H9 (cell line): ENCODE measurements around the gene LILRA6. TPM values are rescaled to one million over a fixed set of nuclear protein-coding genes. Genes with fewer than 3 reads are reported as not detected.
"Not testable (repeated sequence)": the region's sequence is repeated elsewhere in the genome, so short reads cannot be mapped to it uniquely, and the experiment has no call there.

Experiments used
- DNase-seq: peaks from one replicate; pipeline ENCODE4 v3.0.0-alpha.2; 2017
- H2AFZ ChIP-seq: one replicate; pipeline ENCODE4 v1.6.1; 2013; ENCODE audit warnings: mild to moderate bottlenecking, low read length, control low read depth, moderate library complexity
- H2AK5ac ChIP-seq: 2 replicates; pipeline ENCODE4 v1.6.1; 2013; ENCODE audit warnings: low read length, control low read depth, mixed read lengths; ENCODE audit not compliant: insufficient read length
- H2BK120ac ChIP-seq: one replicate; pipeline ENCODE4 v1.6.1; 2013; ENCODE audit warnings: low read depth, mild to moderate bottlenecking, low read length, control low read depth, inconsistent platforms; ENCODE audit not compliant: poor library complexity, severe bottlenecking
- H2BK12ac ChIP-seq: 2 replicates; pipeline ENCODE4 v1.6.1; 2013; ENCODE audit warnings: low read length, control low read depth, mixed read lengths, low read depth; ENCODE audit not compliant: insufficient read length
- H2BK15ac ChIP-seq: 2 replicates; pipeline ENCODE4 v1.6.1; 2013; ENCODE audit warnings: low read depth, low read length, control low read depth
- H2BK20ac ChIP-seq: one replicate; pipeline ENCODE4 v1.6.1; 2013; ENCODE audit warnings: low read depth, mild to moderate bottlenecking, low read length, control low read depth, inconsistent platforms; ENCODE audit not compliant: poor library complexity, severe bottlenecking
- H2BK5ac ChIP-seq: 2 replicates; pipeline ENCODE4 v1.6.1; 2013; ENCODE audit warnings: low read length, control low read depth, mixed read lengths; ENCODE audit not compliant: insufficient read length
- H3K14ac ChIP-seq: 2 replicates; pipeline ENCODE4 v1.6.1; 2013; ENCODE audit warnings: low read length, control low read depth; ENCODE audit not compliant: insufficient read depth
- H3K18ac ChIP-seq: 2 replicates; pipeline ENCODE4 v1.6.1; 2013; ENCODE audit warnings: low read depth, mild to moderate bottlenecking, mixed read lengths, low read length, control low read depth; ENCODE audit not compliant: insufficient read length
- H3K23ac ChIP-seq: 2 replicates; pipeline ENCODE4 v1.6.1; 2013; ENCODE audit warnings: low read length, control low read depth, mixed read lengths, low read depth; ENCODE audit not compliant: insufficient read length
- H3K23me2 ChIP-seq: 2 replicates; pipeline ENCODE4 v1.6.1; 2013; ENCODE audit warnings: low read depth, mild to moderate bottlenecking, mixed read lengths, low read length, control low read depth; ENCODE audit not compliant: insufficient read length, poor library complexity, severe bottlenecking
- H3K27ac ChIP-seq: 2 replicates; pipeline ENCODE4 v1.5.1; 2013; ENCODE audit warnings: low read length, control low read depth, mixed read lengths, low read depth; ENCODE audit not compliant: insufficient read length
- H3K27me3 ChIP-seq: 2 replicates; pipeline ENCODE4 v1.6.1; 2013; ENCODE audit warnings: low read length, control low read depth, inconsistent platforms; ENCODE audit not compliant: insufficient read depth
- H3K4ac ChIP-seq: 2 replicates; pipeline ENCODE4 v1.6.1; 2013; ENCODE audit warnings: low read depth, mild to moderate bottlenecking, control low read depth, inconsistent platforms, low read length, moderate library complexity
- H3K4me1 ChIP-seq: 2 replicates; pipeline ENCODE4 v1.6.1; 2013; ENCODE audit warnings: low read length, control low read depth, inconsistent platforms; ENCODE audit not compliant: insufficient read depth
- H3K4me2 ChIP-seq: 2 replicates; pipeline ENCODE4 v1.6.1; 2013; ENCODE audit warnings: low read length, control low read depth, mixed read lengths; ENCODE audit not compliant: insufficient read length, insufficient read depth
- H3K56ac ChIP-seq: 2 replicates; pipeline ENCODE4 v1.6.1; 2013; ENCODE audit warnings: low read depth, mild to moderate bottlenecking, mixed read lengths, low read length, control low read depth; ENCODE audit not compliant: insufficient read length
- H3K79me1 ChIP-seq: 2 replicates; pipeline ENCODE4 v1.6.1; 2013; ENCODE audit warnings: low read depth, mild to moderate bottlenecking, moderate library complexity, low read length, control low read depth, inconsistent platforms; ENCODE audit not compliant: insufficient read depth, poor library complexity, severe bottlenecking
- H3K79me2 ChIP-seq: 2 replicates; pipeline ENCODE4 v1.6.1; 2013; ENCODE audit warnings: low read length, control low read depth, inconsistent platforms; ENCODE audit not compliant: insufficient read depth
- H3K9ac ChIP-seq: 2 replicates; pipeline ENCODE4 v1.6.1; 2013; ENCODE audit warnings: low read length, control low read depth, mixed read lengths; ENCODE audit not compliant: insufficient read length; ENCODE audit errors: extremely low read depth
- H3K9me3 ChIP-seq: one replicate; pipeline ENCODE4 v1.6.1; 2013; ENCODE audit warnings: low read depth, low read length, inconsistent platforms; ENCODE audit not compliant: control insufficient read depth
- H3T11ph ChIP-seq: one replicate; pipeline ENCODE4 v1.6.1; 2013; ENCODE audit warnings: mild to moderate bottlenecking, low read length, control low read depth, inconsistent platforms
- H4K20me1 ChIP-seq: one replicate; pipeline ENCODE4 v1.6.1; 2013; ENCODE audit not compliant: control insufficient read depth, insufficient read length, insufficient read depth
- H4K5ac ChIP-seq: 2 replicates; pipeline ENCODE4 v1.6.1; 2013; ENCODE audit warnings: low read depth, mild to moderate bottlenecking, mixed read lengths, low read length, control low read depth; ENCODE audit not compliant: insufficient read length
- H4K8ac ChIP-seq: replicated peaks from 2 replicates; pipeline ENCODE4 v1.6.1; 2013; ENCODE audit warnings: low read length, control low read depth, mixed read lengths, low read depth; ENCODE audit not compliant: insufficient read length
- H4K91ac ChIP-seq: 2 replicates; pipeline ENCODE4 v1.6.1; 2013; ENCODE audit warnings: low read depth, mild to moderate bottlenecking, moderate library complexity, mixed read lengths, low read length, control low read depth; ENCODE audit not compliant: insufficient read length
- H3K27ac Mint-ChIP-seq, 3 experiments: 2 replicates in 2 of 3; 3 replicates in 1 of 3; pipeline ENCODE4 v1.8.0; 2020 to 2021; ENCODE audit warnings: mixed read lengths in 3 of 3, mild to moderate bottlenecking in 1 of 3, moderate library complexity in 1 of 3
- H3K27me3 Mint-ChIP-seq: 2 replicates; pipeline ENCODE4 v1.8.0; 2021; ENCODE audit warnings: low read depth, mild to moderate bottlenecking, moderate library complexity, mixed read lengths
- H3K36me3 Mint-ChIP-seq, 3 experiments: 2 replicates in 2 of 3; 3 replicates in 1 of 3; pipeline ENCODE4 v1.8.0; 2020 to 2021; ENCODE audit warnings: low read depth in 3 of 3, mixed read lengths in 3 of 3; ENCODE audit not compliant: insufficient read depth in 1 of 3
- H3K4me1 Mint-ChIP-seq, 2 experiments: 2 replicates each; pipeline ENCODE4 v1.8.0; 2020; ENCODE audit warnings: mixed read lengths in 2 of 2
- H3K4me3 Mint-ChIP-seq, 2 experiments: 2 replicates in 1 of 2; 3 replicates in 1 of 2; pipeline ENCODE4 v1.8.0; 2020 to 2021; ENCODE audit warnings: mild to moderate bottlenecking in 2 of 2, mixed read lengths in 2 of 2, moderate library complexity in 1 of 2
- H3K9me3 Mint-ChIP-seq, 2 experiments: 2 replicates in 1 of 2; 3 replicates in 1 of 2; pipeline ENCODE4 v1.8.0; 2020; ENCODE audit warnings: mild to moderate bottlenecking in 2 of 2, mixed read lengths in 2 of 2, moderate library complexity in 1 of 2
- WGBS: extraction: QIAGEN DNeasy Blood & Tissue Kit; methylation state at CpG from one replicate; pipeline ENCODE4 v1.1.7; 2013; ENCODE audit warnings: missing lambda C conversion rate, low lambda C conversion rate, mixed read lengths; ENCODE audit not compliant: insufficient read length; ENCODE audit errors: extremely low coverage; 5-methylcytosine and 5-hydroxymethylcytosine counted together
- total RNA-seq: library from RNA; stranded (reverse); gene quantifications from 2 replicates; pipeline ENCODE4 v1.2.1, GENCODE V29; 2021
- TF ChIP-seq, protein P1 (sequence below): fragments of 200-600 bp; sonication (generic); conservative IDR thresholded peaks from 3 replicates; pipeline ENCODE4 v1.8.0; 2021; ENCODE audit warnings: antibody characterized with exemption, mild to moderate bottlenecking

LILRA6 gene
- total RNA-seq, 1 experiment from 2014 or later, result not detected

DNA sequence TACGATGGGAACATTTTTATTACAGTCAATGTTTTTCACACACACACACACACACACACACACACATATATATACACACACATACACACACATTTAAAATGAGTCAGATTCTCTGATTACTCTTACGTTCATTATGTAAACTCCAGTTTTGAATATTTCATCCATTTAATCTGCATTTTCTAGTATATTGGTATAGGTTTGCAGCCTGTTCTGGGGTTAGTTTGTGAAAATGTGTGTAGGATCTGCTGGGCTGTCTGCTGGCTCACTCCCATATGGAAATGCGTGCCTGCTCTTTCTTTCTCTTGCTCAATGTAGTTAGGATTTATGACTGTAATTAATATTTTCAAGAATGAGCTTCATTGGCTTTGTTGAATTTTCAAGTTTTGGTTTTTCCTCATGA is 31.2 kb upstream of the LILRA6 start:
- no peaks in the 10 kb centered on the region for H3K9me3 ChIP-seq
- no peak overlapping the region for H3K27ac Mint-ChIP-seq
- no peak overlapping the region for H2BK5ac ChIP-seq
- peaks cover 0 to 33% of the 10 kb centered on the region in 2 experiments; a peak in 2 of 5 replicates for H3K9me3 Mint-ChIP-seq
- H3K79me1 ChIP-seq, result no peaks in the 10 kb centered on the region
- peaks cover 44% of the 10 kb centered on the region for H3K27me3 Mint-ChIP-seq
- H3K4me1 ChIP-seq, result no peaks in the 10 kb centered on the region
- H2BK15ac ChIP-seq, result no peak overlapping the region
- no peak overlapping the region for H3K18ac ChIP-seq
- H4K8ac ChIP-seq, result no peak overlapping the region
- no CpG with 5 or more reads among the region's 3 CpGs for WGBS
- H3K23me2 ChIP-seq, result no peaks in the 10 kb centered on the region
- TF ChIP-seq, protein P1, sequence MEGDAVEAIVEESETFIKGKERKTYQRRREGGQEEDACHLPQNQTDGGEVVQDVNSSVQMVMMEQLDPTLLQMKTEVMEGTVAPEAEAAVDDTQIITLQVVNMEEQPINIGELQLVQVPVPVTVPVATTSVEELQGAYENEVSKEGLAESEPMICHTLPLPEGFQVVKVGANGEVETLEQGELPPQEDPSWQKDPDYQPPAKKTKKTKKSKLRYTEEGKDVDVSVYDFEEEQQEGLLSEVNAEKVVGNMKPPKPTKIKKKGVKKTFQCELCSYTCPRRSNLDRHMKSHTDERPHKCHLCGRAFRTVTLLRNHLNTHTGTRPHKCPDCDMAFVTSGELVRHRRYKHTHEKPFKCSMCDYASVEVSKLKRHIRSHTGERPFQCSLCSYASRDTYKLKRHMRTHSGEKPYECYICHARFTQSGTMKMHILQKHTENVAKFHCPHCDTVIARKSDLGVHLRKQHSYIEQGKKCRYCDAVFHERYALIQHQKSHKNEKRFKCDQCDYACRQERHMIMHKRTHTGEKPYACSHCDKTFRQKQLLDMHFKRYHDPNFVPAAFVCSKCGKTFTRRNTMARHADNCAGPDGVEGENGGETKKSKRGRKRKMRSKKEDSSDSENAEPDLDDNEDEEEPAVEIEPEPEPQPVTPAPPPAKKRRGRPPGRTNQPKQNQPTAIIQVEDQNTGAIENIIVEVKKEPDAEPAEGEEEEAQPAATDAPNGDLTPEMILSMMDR, result no peak
- no peak overlapping the region for H4K5ac ChIP-seq
- no peak overlapping the region for H2AK5ac ChIP-seq
- no peak overlapping the region for H3K23ac ChIP-seq
- no peaks in the 10 kb centered on the region for H3K27me3 ChIP-seq
- H3K14ac ChIP-seq, result no peak overlapping the region
- H2BK12ac ChIP-seq, result no peak overlapping the region
- H3K56ac ChIP-seq, result no peak overlapping the region
- no peak overlapping the region for H2BK20ac ChIP-seq
- H2AFZ ChIP-seq, result no peak overlapping the region
- no peak overlapping the region for H3K9ac ChIP-seq
- H2BK120ac ChIP-seq, result no peak overlapping the region
- H3K27ac ChIP-seq, result no peak overlapping the region
- H3K4me1 Mint-ChIP-seq, result no peaks in the 10 kb centered on the region; a peak in 1 of 4 replicates
- H3K36me3 Mint-ChIP-seq, result no peaks in the 10 kb centered on the region
- H3K4ac ChIP-seq, result no peak overlapping the region
- no peak overlapping the region for H3K4me3 Mint-ChIP-seq
- H3K79me2 ChIP-seq, result no peaks in the 10 kb centered on the region
- H3K4me2 ChIP-seq, result no peak overlapping the region
- H4K20me1 ChIP-seq, result no peaks in the 10 kb centered on the region
- H3T11ph ChIP-seq, result no peak overlapping the region
- no peak overlapping the region for H4K91ac ChIP-seq
- DNase-seq, result no peak

DNA sequence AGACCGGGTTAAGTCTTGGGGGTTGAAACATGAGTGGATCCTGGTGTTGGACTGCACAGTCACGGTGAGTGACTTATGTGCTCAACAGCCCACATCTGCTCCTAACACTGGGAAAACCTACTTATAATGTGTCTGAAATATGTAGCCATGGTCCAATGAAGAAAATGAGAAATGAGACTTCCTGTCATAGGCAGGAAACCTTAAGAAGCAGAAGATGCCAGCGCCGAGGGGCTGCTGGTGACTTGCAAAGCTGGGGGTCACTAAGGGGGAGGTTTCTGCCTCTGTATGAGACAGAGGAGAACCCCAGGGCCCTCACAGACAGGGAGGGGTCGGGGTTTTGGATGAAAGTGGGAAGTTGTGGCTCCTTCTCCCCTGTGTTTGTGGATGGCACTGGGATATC is 29.6 kb upstream of the LILRA6 start:
- DNase-seq, result not testable (repeated sequence)

More for the DNA sequence above, 29.6 kb upstream of the LILRA6 start:
- H3K27ac Mint-ChIP-seq, H3K9me3 ChIP-seq, H3K27ac ChIP-seq, H2AK5ac ChIP-seq, H3K9ac ChIP-seq, H4K8ac ChIP-seq, H3K4me1 ChIP-seq, H4K5ac ChIP-seq, H3K27me3 ChIP-seq, H3K36me3 Mint-ChIP-seq, H3K4me3 Mint-ChIP-seq, H3K14ac ChIP-seq, H4K91ac ChIP-seq, H3K18ac ChIP-seq, H2BK15ac ChIP-seq, H3K4ac ChIP-seq, H2BK5ac ChIP-seq, H2BK20ac ChIP-seq, H3K79me1 ChIP-seq, H3K56ac ChIP-seq, H3T11ph ChIP-seq, H4K20me1 ChIP-seq, H2BK12ac ChIP-seq, H2BK120ac ChIP-seq, H3K4me1 Mint-ChIP-seq, H3K4me2 ChIP-seq, H3K23me2 ChIP-seq, H2AFZ ChIP-seq, H3K79me2 ChIP-seq, H3K23ac ChIP-seq: not testable (repeated sequence)
- WGBS, result no CpG with 5 or more reads among the region's 5 CpGs
- Mint-ChIP-seq H3K9me3 (peaks cover 0 to 35% of the 10 kb centered on the region in 2 experiments; a peak in 2 of 5 replicates), H3K27me3 (peaks cover 54% of the 10 kb centered on the region)
